CD4-positive, alpha-beta T cell treated with Interferon gamma for 1 hour (primary cell): Measurements from ENCODE around the gene C4A.
"Not testable (repeated sequence)": the region's sequence is repeated elsewhere in the genome, so short reads cannot be mapped to it uniquely, and the experiment has no call there.

ENCODE experiments used
- DNase-seq: peaks from one replicate; pipeline ENCODE4 v3.0.0-alpha.2; 2020

The C4A gene

GRCh38 chr6:31981744-31982143 is at the start of gene C4A:
TSS of gene C4A (plus strand) at chr6:31982057. CDS start at chr6:31982108, 51 bp downstream.
- DNase-seq: not testable (repeated sequence)

DNA sequence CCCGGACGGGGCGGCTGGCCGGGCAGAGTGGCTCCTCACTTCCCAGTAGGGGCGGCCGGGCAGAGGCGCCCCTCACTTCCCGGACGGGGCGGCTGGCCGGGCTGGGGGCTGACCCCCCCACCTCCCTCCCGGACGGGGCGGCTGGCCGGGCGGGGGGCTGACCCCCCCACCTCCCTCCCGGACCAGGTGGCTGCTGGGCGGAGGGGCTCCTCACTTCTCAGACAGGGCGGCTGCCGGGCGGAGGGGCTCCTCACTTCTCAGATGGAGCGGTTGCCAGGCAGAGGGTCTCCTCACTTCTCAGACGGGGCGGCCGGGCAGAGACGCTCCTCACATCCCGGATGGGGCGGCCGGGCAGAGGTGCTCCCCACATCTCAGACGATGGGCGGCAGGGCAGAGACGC is 49.7 kb upstream of the C4A start:
- DNase-seq: not testable (repeated sequence)

GRCh38 chr6:31933537-31933936 is 48.3 kb upstream of the C4A start:
- no peak for DNase-seq

DNA sequence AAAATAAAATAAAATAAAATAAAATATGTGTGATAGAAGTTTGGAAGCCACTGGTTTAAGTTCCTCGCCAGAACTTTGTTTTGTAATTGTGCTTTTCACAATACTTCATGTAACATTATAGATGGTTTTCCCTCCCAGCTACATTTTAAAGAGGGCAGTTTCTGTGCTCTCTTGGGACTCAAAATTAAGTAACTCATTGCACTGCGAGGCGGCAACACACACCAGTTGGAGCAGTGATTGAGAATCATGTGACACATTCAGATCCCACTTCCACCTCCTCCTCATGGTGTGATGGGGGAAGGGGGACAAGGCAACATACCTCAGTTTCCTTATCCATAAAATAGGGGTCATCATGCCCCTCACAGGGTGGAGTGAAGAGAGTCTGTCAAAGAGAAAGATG is 46.8 kb upstream of the C4A start:
- no peak for DNase-seq

DNA sequence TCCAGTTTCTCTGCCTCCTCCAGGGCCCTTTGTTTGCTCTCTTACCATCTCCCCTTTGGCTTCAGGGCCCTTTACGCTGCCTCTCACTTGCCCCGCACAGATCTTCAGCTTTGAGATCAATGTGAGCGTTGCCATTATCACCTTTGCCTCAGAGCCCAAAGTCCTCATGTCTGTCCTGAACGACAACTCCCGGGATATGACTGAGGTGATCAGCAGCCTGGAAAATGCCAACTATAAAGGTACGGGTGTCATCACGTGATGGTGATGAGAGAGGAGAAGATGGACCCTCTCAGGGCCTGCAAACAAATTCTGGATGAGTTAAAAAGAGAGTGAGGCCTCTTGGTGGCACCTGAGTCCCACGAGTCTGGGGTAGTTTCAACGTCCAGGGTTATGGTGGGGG is 46.0 kb upstream of the C4A start:
- no peak for DNase-seq

DNA sequence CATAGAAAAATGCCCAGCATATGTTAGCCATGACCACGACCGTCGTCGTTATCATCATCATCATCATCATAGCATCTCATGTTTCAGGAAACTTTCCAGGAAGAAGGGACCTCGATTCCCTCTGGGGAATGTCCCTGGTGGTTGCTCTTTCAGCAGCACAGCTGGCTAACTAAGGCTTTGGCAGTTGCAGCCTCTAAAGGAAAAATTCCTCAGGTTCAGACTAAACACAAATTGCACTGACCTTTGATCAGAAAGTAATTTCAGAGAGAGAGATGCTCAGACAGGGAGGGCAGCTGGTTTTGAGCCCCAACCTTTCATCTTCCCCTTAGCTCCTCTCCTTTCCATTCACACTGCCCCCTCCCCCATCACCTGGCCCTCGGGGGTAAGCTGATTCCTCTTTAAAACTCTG is 41.6 kb upstream of the C4A start:
- no peak for DNase-seq

DNA sequence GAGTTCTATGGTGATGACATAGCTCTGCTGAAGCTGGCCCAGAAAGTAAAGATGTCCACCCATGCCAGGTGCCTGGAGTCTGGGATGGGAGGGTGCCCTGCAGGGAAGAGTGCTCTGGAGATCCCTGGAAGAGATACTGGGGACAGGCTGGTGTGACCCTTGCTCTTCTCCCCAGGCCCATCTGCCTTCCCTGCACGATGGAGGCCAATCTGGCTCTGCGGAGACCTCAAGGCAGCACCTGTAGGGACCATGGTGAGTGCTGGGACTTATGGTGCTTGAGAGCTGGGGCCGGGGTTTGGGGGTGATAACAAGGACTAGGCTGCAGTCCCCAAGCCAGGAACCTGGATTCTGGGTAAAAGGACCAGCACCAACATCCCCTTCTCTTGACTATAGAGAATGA is 38.1 kb upstream of the C4A start:
- no peak for DNase-seq

GRCh38 chr6:31945154-31945506 is 36.7 kb upstream of the C4A start:
- DNase-seq: no peak

GRCh38 chr6:31945507-31946369 is 36.1 kb upstream of the C4A start, which contains the start of gene CFB:
TSS of gene CFB (plus strand) at chr6:31946095. CDS start at chr6:31946222, 127 bp downstream.
- no peak for DNase-seq

DNA sequence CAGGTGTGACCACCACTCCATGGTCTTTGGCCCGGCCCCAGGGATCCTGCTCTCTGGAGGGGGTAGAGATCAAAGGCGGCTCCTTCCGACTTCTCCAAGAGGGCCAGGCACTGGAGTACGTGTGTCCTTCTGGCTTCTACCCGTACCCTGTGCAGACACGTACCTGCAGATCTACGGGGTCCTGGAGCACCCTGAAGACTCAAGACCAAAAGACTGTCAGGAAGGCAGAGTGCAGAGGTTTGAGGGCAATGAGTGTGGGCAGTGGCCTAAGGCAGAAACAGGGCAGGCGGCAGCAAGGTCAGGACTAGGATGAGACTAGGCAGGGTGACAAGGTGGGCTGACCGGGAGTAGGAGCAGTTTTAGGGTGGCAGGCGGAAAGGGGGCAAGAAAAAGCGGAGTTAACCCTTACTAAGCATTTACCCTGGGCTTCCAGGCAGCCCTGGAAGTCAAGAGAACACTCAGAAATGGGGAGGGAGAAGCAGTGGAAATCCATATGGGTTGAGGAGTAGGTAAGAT is 35.4 kb upstream of the C4A start:
- no peak for DNase-seq

DNA sequence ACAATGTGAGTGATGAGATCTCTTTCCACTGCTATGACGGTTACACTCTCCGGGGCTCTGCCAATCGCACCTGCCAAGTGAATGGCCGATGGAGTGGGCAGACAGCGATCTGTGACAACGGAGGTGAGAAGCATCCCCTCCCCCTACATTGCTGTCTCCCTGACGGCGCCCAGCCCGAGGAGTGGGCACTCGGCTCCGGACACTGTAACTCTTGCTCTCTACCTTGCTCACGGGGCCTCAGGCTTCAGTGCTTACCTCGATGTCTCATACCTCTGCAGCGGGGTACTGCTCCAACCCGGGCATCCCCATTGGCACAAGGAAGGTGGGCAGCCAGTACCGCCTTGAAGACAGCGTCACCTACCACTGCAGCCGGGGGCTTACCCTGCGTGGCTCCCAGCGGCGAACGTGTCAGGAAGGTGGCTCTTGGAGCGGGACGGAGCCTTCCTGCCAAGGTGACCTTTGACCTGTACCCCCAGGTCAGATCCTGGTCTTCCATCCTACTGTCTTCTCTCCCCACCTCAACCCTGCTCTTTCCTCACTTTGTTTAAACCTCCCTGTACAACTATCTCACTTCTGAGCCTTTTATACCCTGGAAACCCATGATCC is 34.7 kb upstream of the C4A start:
- DNase-seq: no peak

DNA sequence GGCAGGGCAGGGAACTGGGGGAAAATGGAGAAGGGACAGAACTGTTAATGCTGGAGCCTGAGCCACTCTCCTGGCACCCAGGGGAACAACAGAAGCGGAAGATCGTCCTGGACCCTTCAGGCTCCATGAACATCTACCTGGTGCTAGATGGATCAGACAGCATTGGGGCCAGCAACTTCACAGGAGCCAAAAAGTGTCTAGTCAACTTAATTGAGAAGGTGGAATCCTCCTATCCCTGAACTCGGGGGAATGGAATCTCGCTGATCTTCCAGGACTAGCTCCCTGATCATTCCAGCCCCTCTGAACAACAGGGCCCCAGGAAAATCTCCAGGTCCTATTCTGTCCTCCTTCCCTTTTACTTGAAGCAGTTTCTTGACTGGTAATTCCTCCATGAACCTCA is 34.0 kb upstream of the C4A start:
- DNase-seq: no peak

- no peak for DNase-seq
Measured at GRCh38 chr6:31948306-31948705, 33.6 kb upstream of the C4A start.

DNA sequence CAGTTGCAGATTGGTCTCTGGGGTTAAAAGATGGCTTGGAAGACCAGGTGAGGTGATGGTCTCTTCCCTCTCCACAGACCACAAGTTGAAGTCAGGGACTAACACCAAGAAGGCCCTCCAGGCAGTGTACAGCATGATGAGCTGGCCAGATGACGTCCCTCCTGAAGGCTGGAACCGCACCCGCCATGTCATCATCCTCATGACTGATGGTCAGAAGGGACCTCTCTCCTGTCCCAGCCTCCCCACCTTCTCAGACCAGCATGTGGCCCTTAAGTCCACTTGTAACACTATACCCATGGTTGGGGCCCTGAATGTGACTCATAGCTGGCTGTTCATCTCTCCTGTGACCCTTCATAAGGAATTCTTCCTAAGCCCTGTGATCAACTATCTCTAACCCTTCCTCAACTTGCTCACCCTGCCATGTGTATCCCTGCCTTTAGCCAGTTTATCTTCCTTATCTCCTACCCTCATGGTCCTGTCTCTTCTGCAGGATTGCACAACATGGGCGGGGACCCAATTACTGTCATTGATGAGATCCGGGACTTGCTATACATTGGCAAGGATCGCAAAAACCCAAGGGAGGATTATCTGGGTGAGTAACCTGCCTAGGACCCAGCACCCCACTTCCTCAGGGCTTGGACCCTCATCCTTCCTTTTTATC is 33.0 kb upstream of the C4A start:
- no peak for DNase-seq

DNA sequence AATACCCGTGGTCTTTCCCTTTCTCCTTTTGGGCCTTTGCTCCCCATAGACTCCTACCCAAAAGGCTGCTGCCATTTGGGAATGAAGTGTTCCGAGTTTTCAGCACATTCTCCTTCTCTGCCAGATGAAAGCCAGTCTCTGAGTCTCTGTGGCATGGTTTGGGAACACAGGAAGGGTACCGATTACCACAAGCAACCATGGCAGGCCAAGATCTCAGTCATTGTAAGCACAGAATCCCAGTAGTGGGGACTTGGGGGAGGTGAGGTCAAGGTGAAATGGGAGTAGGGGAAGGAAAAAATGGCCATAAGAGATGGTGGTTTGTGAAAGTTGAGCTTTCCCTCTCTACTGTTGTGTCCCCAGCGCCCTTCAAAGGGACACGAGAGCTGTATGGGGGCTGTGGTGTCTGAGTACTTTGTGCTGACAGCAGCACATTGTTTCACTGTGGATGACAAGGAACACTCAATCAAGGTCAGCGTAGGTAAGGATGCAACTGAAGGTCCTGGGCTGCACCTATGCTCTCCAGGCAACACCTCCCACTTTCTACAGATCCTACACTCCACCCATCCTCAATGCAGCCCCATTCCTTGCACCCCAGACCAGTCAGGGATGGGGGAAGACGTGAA is 31.8 kb upstream of the C4A start:
- no peak for DNase-seq

DNA sequence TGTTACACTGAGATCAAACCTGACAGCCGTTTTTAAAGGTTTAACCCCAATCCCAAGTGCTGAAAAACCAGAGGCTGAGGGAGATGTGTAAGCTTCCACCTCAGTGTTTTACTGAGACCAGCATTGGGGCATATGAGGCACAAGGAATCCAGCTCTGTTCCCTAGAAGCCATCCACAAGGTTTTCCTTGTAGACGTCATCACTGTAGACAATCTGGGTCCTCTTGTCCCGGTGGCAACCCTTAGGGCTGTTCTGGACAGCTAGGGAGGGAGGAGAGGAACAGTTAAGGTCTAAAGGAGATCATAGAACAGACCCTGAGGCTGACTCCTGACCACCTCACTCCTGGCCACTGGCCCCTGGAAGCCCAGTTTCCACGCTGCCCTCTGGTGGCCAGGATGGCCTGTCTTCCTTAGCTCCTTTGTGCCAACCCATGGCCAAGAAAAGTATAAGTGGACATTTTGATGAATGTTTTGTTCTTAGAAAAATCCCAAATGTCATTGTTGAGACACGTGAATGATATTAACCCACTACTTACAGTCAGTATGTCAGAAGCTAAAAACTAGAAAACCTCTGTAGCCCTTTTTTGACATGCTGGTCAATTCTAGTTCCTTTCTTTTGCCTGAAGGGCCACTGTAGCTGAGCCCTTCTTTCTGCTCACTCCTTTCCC is 29.6 kb upstream of the C4A start:
- DNase-seq: peak; percentile 35

DNA sequence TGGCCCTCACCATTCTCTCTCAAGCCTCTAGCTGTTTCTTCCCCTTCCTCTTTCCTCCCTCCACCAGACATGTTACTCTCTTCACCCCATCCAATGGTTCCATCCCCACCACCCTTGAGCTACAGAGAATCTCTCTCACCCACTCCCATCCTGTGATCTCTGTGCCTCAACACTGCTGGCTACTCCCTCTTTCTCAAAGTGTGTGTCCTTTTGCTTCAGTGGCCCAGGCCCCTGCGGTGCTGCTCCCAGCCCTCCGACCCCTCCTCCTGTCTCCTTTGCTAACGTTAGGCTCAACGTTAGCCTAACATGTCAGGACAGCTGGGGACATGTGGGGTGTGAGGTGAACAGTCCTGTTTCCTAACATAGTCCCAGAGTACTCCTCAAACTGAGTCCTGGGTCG is 29.0 kb upstream of the C4A start:
- DNase-seq: no peak

GRCh38 chr6:31954511-31954910 is 27.3 kb upstream of the C4A start:
- DNase-seq: no peak

GRCh38 chr6:31956796-31957195 is 25.1 kb upstream of the C4A start:
- DNase-seq: no peak

DNA sequence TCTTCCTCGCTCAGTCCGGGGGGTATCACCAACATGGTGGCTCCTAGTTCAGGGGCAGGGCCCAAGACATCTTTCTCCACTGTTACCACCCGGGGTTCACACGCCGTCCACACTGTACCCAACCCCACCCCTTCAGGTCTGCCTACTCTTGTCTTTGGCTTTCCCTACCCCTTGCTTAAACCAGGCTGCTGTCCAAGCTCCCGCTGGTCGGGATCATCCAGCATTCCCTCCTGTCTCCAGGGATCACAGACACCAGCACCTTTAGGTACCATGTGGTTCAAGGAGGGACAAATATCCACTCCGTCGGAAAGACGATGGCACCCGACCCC is 23.5 kb upstream of the C4A start:
- DNase-seq: no peak

DNA sequence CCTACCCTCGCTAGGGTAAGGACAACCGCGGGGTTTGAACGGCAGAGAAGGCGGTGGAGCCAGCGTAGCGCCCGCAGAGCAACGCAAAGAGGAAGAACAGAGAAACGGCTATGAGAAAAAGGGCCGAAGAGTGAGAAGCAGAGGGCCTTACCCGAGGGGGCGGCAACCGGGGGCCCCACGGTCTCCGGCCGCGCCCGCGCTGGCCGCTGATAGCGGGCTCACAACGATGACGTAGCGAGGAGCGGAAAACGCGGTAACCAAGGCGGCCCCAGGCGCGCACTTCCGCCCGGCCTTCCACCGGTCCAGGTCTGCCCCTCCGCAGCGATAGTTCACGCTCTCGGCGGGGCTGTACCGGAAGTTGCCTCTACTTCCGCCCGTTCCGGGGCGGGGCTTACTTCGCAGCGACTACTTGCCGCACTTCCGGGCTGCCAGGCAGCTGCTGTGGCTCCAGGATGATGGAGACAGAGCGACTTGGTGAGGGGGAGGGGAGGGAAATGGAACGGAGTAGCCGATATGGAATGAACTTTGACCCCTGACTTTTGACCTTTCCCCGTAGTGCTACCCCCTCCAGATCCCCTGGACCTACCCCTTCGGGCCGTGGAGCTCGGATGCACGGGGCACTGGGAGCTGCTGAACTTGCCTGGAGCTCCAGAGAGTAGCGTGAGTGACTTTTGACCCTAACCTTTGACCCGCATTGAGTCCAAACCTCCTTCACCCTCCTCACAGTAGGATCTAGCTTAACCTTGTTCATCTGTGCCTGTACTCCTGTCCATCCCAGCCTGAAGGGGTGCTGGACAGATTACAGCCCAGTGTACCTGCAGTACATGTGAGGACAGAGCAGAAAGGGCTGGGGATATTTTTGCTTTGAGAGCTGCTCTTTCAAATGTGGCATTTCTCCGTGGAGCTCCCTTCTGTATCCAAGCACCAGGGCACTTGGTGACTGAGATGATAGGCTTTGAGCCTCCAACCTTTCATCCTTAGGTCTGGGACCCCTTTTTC is 22.8 kb upstream of the C4A start, which contains the start of the genes NELFE and SKIC2:
Gene NELFE (minus strand): TSS at position 231 of the 999 bp plus-strand sequence. CDS start 525 bp downstream, outside the sequence.
Gene SKIC2 (plus strand): TSS at position 435 of the 999 bp plus-strand sequence. CDS start 18 bp downstream, at position 453.
- DNase-seq: peak; percentile 99
